H4 (cell line): ENCODE results near the gene NBPF1. TPM values are rescaled to one million over a fixed set of nuclear protein-coding genes. Genes with fewer than 3 reads are reported as not detected.
"Not testable (repeated sequence)": the region's sequence is repeated elsewhere in the genome, so short reads cannot be mapped to it uniquely, and the experiment has no call there.

ENCODE experiments used
- DNase-seq: peaks from one replicate; pipeline ENCODE4 v3.0.0-alpha.2; 2015; ENCODE audit warnings: low spot score
- total RNA-seq: library from RNA; depleted of rRNA; stranded (reverse); fragments of >200 nt; shearing (Covaris generic); gene quantifications from 2 replicates; pipeline ENCODE4 v1.2.3, GENCODE V29; 2014

Gene NBPF1
- total RNA-seq, 1 experiment from 2014 or later = 20.9 TPM

- DNase-seq = not testable (repeated sequence)
Measured at GRCh38 chr1:16642025-16642966, 28.9 kb upstream of the NBPF1 start.

DNA sequence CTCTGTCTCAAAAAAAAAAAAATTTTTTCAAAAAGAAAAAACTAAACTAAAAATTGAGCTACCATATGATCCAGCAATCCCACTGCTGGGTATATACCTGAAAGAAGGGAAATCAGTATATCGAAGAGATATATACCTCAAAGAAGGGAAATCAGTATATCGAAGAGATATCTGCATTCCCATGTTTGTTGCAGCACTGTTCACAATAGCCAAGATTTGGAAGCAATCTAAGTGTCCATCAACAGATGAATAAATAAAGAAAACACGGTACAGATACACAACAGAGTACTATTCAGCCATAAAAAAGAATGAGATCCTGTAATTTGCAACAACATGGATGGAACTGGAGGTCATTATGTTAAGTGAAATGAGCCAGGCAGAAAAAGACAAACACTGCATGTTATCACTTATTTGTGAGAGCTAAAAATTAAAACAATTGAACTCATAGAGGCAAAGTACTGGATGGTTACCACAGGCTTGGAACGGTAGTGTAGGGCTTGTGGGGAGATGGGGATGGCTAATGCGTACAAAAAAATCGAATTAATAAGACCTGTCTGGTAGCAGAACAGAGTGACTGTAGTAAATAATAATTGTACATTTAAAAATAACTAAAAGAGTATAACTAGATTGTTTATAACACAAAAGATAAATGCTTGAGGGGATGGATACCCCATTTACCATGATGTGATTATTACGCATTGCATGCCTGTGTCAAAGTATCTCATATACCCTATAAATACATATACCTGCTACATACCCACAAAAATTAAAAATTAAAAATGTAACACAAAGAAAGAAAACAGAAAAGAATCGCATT, 28.0 kb upstream of the NBPF1 start:
- not testable (repeated sequence) for DNase-seq

- not testable (repeated sequence) for DNase-seq
Measured at GRCh38 chr1:16639091-16640031, 26.0 kb upstream of the NBPF1 start.

DNA sequence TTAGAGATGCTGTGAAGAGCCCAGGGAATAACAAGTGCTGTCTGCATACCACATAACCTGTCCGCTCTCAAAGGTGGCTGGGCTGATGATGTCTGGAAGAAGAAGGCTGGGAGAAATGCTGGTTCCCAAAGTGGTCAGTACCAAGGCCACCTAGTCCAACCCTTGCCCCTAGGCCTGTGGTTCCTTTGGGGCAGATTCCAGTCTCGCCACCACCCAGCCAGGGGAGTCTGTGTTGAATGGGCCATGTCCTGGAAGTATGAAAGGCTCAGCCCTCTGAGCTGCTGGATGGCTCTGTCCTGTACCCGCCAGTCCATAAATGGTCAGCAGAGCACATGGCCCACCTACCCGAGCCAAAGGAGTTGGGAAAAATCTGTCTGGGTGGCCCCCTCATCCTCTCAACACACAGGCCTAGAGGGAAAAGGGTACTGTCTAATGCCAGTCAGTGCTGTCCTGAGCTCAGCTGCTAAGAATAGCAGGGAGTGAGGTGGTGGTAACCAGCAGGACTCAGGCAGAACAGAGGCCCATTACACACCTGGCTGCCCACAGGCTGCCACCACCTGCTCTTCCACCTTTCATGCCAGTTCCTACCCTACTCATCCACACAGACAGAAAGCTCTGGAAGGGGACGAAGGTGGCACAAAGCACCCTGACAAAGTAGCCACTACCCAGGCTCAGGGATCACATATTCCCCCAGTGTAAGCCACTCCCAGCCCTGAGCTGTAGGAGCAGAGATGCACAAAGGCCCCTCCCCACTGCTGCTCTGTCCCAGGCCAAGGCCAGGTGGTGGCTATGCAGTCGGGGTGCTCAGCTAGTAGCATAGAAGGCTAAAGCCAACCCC, 24.8 kb upstream of the NBPF1 start:
- DNase-seq = not testable (repeated sequence)

DNA sequence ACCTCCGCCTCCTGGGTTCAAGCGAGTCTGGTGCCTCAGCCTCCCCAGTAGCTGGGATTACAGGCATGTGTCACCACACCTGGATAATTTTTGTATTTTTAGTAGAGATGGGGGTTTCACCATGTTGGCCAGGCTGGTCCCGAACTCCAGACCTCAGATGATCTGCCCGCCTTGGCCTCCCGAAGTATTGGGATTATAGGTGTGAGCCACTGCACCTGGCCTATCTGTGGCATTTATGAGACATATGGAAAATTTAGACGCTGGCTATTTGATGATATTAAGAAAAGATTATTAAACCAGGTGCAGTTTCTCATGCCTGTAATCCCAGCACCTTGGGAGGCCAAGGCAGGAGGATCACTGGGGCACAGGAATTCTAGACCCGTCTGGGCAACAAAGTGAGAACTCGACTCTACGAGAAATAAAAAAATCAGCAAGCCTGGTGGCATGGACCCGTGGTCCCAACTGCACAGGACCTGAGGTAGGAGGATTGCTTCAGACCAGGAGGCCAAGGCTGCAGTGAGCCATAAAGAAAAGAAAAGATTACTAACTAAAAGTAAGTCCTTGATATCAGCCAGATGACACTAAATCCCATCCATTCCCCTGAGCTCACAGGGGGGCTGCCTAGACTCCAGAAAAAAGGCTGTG, 23.3 kb upstream of the NBPF1 start:
- not testable (repeated sequence) for DNase-seq

- DNase-seq = not testable (repeated sequence)
Measured at GRCh38 chr1:16635959-16636358, 22.6 kb upstream of the NBPF1 start.

GRCh38 chr1:16633540-16634282, 20.3 kb upstream of the NBPF1 start:
- DNase-seq = not testable (repeated sequence)

GRCh38 chr1:16632044-16632850, 18.9 kb upstream of the NBPF1 start:
- not testable (repeated sequence) for DNase-seq

GRCh38 chr1:16631248-16632043, 18.1 kb upstream of the NBPF1 start:
- no peak for DNase-seq

DNA sequence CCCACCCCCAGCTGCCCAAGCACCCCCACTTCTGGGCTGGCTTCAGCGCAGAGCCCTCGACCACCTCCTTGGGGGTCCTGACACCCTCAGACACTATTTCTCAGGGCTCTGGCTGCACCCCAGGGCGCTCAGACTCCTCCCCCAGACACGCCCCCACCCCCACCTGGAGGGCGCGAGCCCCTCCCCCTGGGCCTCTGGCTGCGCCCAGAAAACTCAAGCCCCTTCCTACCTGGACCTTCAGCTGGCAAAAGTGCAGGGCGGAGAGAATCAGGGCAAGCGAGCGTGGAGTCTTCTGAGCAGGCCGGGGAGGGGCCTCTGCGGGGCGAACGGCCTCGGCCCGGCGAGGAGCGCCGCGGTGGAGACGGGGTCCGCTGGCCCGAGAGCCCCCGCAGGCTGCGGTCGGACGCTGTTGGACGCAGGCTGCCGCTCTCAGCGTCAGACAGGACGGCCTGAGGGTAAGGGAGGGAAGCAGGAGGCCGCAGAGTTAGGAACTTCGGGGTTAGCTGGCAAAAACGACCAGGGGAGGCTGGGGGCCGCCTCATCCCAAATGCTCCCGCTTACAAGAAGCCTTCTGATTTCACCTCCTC, 17.4 kb upstream of the NBPF1 start:
- no peak for DNase-seq

GRCh38 chr1:16629916-16630530, 16.7 kb upstream of the NBPF1 start:
- not testable (repeated sequence) for DNase-seq

GRCh38 chr1:16628361-16629111, 15.2 kb upstream of the NBPF1 start:
- DNase-seq = no peak

DNA sequence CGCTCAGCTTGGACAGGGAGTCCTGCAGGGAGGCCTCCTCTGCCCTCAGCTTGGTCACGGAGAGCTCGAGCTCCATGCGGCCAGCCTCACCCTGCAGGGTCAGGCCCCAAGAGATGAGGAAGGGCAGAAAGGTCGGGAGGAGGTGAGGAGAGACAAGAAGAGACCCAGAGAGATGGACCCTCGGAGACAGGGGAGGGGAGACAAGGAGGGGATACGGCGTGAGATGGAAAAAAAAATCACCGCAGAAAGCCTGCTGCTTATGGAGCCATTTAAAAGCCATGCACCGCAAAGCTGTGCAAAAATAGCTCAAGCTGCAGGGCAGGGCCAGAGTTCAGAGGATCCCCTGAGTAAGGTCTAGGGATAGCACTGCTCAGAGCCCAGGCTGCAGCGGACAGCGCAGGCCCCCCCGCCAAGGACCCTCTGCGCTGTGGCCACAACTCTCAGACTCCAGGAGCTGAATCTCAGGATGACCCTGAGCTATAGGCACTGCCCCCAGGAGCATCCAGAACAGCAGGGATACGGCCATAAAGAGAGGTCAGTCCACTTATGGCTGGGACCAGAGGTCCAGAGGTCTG, 13.1 kb upstream of the NBPF1 start:
- DNase-seq = not testable (repeated sequence)

GRCh38 chr1:16625497-16626408, 12.4 kb upstream of the NBPF1 start:
- no peak for DNase-seq
